Fibroblast of villous mesenchyme (primary cell): ENCODE results near the gene DYRK1A. TPM values are rescaled to one million over a fixed set of nuclear protein-coding genes. Genes with fewer than 3 reads are reported as not detected.
A peak's percentile ranks its signal among the peaks of the same experiment; 100 is the strongest.

Experiments
- DNase-seq: peaks from one replicate; pipeline ENCODE4 v3.0.0-alpha.2; 2010; ENCODE audit warnings: low read depth
- H3K4me3 ChIP-seq: 2 replicates; pipeline ENCODE4 v1.5.1; 2011; ENCODE audit warnings: low read depth, mild to moderate bottlenecking, low read length
- total RNA-seq: library from RNA; depleted of rRNA; stranded (reverse); fragments of >200 nt; gene quantifications from 2 replicates; pipeline ENCODE4 v1.2.3, GENCODE V29; 2012
- TF ChIP-seq, protein P1 (sequence below): IDR thresholded peaks from 2 replicates; pipeline ENCODE4 v1.5.1; 2012; ENCODE audit warnings: low read depth, mild to moderate bottlenecking, low read length; ENCODE audit not compliant: insufficient read depth

Gene DYRK1A
- total RNA-seq, 1 donor = 77.7 TPM

DNA sequence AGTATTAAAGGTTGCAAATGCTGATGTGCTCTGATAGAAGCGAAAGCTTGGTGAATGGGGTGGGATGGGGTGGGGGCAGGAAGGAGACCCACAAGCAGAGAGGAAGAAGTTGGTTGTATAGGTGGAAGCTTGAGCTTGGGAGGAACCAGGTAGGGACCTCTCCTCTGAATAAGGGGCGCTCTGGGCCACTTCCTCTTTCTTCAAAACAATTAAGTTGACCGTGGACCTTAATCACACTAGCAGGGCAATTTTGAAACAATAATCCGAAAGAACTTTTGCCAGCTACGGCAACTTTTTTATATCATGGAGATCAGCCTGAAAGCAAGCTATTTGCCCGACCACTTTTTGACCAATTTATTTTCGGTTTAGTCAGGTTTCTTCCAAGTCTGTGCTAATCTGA is 1.9 kb upstream of the DYRK1A start:
- H3K4me3 ChIP-seq = no peak overlapping the region
- DNase-seq = no peak
- TF ChIP-seq, protein P1, sequence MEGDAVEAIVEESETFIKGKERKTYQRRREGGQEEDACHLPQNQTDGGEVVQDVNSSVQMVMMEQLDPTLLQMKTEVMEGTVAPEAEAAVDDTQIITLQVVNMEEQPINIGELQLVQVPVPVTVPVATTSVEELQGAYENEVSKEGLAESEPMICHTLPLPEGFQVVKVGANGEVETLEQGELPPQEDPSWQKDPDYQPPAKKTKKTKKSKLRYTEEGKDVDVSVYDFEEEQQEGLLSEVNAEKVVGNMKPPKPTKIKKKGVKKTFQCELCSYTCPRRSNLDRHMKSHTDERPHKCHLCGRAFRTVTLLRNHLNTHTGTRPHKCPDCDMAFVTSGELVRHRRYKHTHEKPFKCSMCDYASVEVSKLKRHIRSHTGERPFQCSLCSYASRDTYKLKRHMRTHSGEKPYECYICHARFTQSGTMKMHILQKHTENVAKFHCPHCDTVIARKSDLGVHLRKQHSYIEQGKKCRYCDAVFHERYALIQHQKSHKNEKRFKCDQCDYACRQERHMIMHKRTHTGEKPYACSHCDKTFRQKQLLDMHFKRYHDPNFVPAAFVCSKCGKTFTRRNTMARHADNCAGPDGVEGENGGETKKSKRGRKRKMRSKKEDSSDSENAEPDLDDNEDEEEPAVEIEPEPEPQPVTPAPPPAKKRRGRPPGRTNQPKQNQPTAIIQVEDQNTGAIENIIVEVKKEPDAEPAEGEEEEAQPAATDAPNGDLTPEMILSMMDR = no peak

- H3K4me3 ChIP-seq = peak overlapping the region; percentile 82
- DNase-seq = peak; percentile 63
- TF ChIP-seq, protein P1 = no peak
Measured at GRCh38 chr21:37365517-37366481, 774 bp upstream of the DYRK1A start.

DNA sequence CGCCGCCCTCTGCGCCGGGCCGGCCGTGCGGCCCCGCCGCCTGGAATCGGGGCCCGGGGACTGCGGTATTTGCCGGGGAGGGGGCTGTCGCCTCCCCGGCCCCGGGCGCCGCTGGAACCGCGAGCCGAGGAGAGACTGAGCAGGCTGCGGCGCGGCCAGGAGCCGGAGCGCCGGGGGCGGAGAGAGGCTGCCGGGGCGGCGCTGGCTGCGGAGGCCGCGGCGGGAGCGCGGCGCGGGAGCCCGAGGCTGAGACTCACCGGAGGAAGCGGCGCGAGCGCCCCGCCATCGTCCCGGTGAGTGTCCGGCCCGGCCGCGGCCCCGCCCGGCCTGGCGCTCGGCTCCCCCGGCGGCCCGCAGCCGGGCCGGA is 746 bp downstream of the DYRK1A start:
- DNase-seq = no peak
- peak overlapping the region; percentile 72 for H3K4me3 ChIP-seq
- TF ChIP-seq, protein P1 = no peak

DNA sequence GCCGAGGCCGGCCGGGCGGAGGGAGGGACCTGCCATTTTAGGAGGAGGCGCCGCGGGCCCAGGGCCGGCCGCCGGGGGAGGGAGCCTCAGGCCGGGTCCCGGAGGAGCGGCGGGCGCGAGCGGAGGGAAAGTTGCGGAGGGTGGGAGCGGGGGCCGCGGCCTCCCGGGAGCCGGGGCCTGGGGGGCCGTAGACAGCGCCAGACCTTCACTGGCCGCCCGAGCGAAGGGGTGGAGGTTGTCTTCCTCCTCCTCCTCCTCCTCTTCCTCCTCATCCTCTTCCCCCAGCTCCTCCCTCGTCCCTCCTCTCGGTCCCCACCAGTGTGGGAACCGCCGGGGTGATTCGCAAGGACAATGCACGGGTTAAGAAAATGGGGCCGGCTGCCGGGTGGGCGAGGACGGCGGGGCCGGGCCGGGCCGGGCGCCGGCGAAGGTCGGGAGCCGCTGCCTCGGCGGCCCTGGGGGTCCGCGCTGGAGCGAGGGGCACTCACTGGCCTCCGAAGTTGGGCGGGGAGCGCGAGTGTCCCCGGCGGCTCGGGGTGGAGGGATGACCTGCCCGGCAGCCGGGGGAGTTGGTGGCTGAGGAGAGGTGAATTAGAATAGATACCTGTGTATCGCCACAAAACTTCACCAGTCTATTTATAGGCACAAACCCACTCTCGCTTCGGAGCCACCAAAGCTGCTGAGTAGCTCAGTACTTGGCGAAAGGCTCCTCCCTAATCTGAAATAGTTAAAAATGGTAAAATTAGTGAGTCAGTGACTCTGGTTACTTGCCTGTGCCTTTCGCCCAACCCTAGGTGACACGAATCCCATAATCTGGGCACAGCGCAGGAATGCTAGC is 1.3 kb downstream of the DYRK1A start:
- peak; percentile 36 for DNase-seq
- peak overlapping the region; percentile 72 for H3K4me3 ChIP-seq
- TF ChIP-seq, protein P1 = no peak

GRCh38 chr21:37368541-37369279 is 2.1 kb downstream of the DYRK1A start:
- H3K4me3 ChIP-seq = peak overlapping the region; percentile 72
- TF ChIP-seq, protein P1 = no peak
- no peak for DNase-seq

DNA sequence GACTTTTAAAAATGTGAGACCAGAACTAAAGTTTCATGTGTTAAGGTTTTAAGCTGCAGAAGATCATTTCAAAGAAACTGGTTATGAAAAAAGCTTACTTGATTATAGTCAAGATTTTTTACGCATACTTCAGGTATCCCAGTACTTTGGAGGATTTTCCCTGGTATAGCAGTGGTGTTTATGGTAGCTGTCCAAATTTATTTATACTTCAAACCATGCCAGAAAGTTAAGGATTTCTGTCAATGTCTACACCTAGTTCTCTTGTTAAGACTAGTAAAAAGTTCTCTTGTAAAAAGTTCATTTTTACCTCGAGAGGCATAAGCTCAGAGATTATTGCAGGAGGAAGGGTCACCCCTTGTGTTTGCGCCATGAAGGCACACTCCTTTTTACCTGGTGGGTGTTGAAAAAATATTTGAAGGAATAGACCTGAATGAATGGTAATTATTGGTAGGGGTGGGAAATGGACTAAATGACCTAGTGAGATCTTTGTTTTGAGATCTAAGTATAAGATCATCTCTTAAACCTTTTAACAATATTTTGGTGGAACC is 2.8 kb downstream of the DYRK1A start:
- TF ChIP-seq, protein P1 = no peak
- H3K4me3 ChIP-seq = peak overlapping the region; percentile 72
- no peak for DNase-seq
